Adrenal gland (tissue), 5 donors: ENCODE data around the gene MACROD2.

ENCODE experiments used
- POLR2A ChIP-seq, 2 donors: fragments of 450-650 bp; IDR thresholded peaks; one replicate each; pipeline ENCODE4 v1.6.1; 2017; ENCODE audit warnings: antibody characterized with exemption in 2 of 2, mild to moderate bottlenecking in 2 of 2, moderate library complexity in 1 of 2
- TF ChIP-seq, protein P1 (sequence below), 6 experiments: fragments of 450-650 bp in 4 of 6; fragments of 200-600 bp in 2 of 6; sonication (generic) in 1 of 6; IDR thresholded peaks; 1 replicate in 5 of 6; 2 replicates in 1 of 6; pipeline versions ENCODE4 v1.5.1 to v1.8.0; 2016 to 2021; ENCODE audit warnings: antibody characterized with exemption in 6 of 6, mild to moderate bottlenecking in 2 of 6, moderate library complexity in 1 of 6
- donor health status: DM: no; HTN: no; CAD: no.

DNA sequence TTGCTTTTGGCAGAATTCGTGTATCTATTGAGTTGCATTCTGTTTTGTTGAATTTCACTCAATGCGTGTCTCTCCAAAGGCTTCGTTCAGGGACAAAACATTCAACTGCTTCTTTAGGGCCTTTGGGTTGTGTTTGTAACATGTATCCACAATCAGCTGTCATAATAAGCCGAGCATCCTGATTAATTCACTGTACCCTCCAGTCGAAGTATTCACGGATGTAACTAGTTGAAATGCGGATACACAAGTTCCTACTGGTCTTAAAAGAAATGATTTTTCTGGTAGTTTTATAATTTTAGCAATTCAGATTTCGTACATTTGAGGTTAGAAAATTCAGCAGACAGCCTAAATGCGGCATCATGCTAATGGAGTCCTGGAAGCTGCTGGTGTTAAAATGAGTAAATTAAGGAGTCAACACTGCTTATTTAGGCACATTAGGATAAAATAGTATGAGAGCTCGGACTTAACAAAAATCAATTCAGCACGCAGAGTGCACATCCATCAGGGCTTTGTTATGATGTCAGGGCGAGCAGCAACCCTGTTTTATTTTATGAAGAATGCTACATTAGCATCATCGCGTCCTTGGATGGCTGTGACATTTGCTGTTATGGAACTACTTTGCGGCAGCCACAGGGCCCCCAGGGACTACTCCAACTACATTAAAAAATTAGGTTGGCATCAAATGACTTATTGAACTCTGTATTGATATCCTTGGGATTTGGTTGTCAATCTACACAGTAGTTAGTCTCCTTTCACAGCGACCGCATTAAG, 831.4 kb downstream of the MACROD2 start:
- TF ChIP-seq, protein P1, sequence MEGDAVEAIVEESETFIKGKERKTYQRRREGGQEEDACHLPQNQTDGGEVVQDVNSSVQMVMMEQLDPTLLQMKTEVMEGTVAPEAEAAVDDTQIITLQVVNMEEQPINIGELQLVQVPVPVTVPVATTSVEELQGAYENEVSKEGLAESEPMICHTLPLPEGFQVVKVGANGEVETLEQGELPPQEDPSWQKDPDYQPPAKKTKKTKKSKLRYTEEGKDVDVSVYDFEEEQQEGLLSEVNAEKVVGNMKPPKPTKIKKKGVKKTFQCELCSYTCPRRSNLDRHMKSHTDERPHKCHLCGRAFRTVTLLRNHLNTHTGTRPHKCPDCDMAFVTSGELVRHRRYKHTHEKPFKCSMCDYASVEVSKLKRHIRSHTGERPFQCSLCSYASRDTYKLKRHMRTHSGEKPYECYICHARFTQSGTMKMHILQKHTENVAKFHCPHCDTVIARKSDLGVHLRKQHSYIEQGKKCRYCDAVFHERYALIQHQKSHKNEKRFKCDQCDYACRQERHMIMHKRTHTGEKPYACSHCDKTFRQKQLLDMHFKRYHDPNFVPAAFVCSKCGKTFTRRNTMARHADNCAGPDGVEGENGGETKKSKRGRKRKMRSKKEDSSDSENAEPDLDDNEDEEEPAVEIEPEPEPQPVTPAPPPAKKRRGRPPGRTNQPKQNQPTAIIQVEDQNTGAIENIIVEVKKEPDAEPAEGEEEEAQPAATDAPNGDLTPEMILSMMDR (IDR thresholded peaks at IDR 0.05): no peak
- TF ChIP-seq POLR2A (IDR thresholded peaks at IDR 0.05): no peak
